AG10803 (cell line): Measurements from ENCODE around the gene CSNK1G2.

ENCODE experiments used
- DNase-seq: peaks from one replicate; pipeline ENCODE4 v3.0.0; 2010; ENCODE audit warnings: low read depth
- H3K4me3 ChIP-seq: 2 replicates; pipeline ENCODE4 v1.5.1; 2011; ENCODE audit warnings: mild to moderate bottlenecking, low read length, control low read depth
- TF ChIP-seq, protein P1 (sequence below): conservative IDR thresholded peaks from 2 replicates; pipeline ENCODE4 v1.5.1; 2011; ENCODE audit warnings: mild to moderate bottlenecking, low read length, control low read depth, inconsistent platforms

Gene CSNK1G2

GRCh38 chr19:2018752-2019151 lies 77.8 kb downstream of the CSNK1G2 start:
- no peak for DNase-seq
- no peak overlapping the region for H3K4me3 ChIP-seq
- TF ChIP-seq, protein P1, sequence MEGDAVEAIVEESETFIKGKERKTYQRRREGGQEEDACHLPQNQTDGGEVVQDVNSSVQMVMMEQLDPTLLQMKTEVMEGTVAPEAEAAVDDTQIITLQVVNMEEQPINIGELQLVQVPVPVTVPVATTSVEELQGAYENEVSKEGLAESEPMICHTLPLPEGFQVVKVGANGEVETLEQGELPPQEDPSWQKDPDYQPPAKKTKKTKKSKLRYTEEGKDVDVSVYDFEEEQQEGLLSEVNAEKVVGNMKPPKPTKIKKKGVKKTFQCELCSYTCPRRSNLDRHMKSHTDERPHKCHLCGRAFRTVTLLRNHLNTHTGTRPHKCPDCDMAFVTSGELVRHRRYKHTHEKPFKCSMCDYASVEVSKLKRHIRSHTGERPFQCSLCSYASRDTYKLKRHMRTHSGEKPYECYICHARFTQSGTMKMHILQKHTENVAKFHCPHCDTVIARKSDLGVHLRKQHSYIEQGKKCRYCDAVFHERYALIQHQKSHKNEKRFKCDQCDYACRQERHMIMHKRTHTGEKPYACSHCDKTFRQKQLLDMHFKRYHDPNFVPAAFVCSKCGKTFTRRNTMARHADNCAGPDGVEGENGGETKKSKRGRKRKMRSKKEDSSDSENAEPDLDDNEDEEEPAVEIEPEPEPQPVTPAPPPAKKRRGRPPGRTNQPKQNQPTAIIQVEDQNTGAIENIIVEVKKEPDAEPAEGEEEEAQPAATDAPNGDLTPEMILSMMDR: no peak

- no peak for DNase-seq
- no peak overlapping the region for H3K4me3 ChIP-seq
- TF ChIP-seq, protein P1: no peak
These were observed 80.6 kb downstream of the CSNK1G2 start for GRCh38 chr19:2021453-2022140.

- TF ChIP-seq, protein P1: no peak
- H3K4me3 ChIP-seq: no peak overlapping the region
- no peak for DNase-seq
These were observed 81.3 kb downstream of the CSNK1G2 start for GRCh38 chr19:2022289-2022688.

GRCh38 chr19:2026770-2027169 lies 85.8 kb downstream of the CSNK1G2 start:
- TF ChIP-seq, protein P1: no peak
- no peak overlapping the region for H3K4me3 ChIP-seq

GRCh38 chr19:2027361-2027760 lies 86.4 kb downstream of the CSNK1G2 start:
- TF ChIP-seq, protein P1: peak; percentile 18; the same call in 1 of the 2 replicates
- peak; percentile 94 for DNase-seq
- no peak overlapping the region for H3K4me3 ChIP-seq

More at GRCh38 chr19:2026770-2027169, 85.8 kb downstream of the CSNK1G2 start:
- no peak for DNase-seq
